ENCODE results near the gene NEURL3.

- TF ChIP-seq CTCF (IDR thresholded peaks at IDR 0.05) (no peak), POLR2A (IDR thresholded peaks at IDR 0.05) (no peak), POLR2AphosphoS5 (IDR thresholded peaks at IDR 0.05) (no peak)
Measured at GRCh38 chr2:96520231-96520630, 15.1 kb upstream of the NEURL3 start.

Measured in gastroesophageal sphincter (tissue), 3 donors.